GM19467 (cell line): ENCODE data around the gene STUM.
"Not testable (repeated sequence)": the region's sequence is repeated elsewhere in the genome, so short reads cannot be mapped to it uniquely, and the experiment has no call there.

Experiments used
- ATAC-seq: cut with Tn5 transposase; IDR thresholded peaks from one replicate; pipeline ENCODE4 v1.9.1; 2021; ENCODE audit warnings: mild to moderate bottlenecking, moderate library complexity; ENCODE audit not compliant: unreplicated experiment

The STUM gene

DNA sequence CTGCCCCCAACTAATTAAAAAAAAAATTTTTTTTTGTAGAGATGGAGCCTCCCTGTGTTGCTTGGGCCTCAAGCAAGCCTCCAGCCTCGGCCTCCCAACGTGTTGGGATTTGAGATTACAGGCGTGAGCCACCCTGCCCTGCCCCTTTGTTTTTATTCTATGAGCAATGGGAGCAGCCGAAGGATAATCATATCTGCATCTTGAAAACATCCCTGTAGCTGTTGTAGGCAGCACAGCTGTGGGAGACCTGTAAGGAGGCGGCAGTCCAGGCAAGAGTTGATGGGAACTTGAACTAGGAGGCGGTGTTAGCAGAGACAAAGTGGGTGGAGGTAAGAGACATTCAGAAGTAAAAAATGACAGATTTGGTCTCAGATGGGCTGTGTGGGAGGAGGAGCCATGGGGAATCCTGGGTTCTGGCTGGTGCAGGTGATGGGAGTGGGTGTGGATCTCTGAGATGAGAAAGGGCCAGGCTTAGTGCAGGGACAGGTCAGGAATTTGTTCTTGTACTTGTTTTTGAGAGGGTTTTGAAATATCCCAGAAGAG lies 31.3 kb downstream of the STUM start:
- ATAC-seq, result no peak

DNA sequence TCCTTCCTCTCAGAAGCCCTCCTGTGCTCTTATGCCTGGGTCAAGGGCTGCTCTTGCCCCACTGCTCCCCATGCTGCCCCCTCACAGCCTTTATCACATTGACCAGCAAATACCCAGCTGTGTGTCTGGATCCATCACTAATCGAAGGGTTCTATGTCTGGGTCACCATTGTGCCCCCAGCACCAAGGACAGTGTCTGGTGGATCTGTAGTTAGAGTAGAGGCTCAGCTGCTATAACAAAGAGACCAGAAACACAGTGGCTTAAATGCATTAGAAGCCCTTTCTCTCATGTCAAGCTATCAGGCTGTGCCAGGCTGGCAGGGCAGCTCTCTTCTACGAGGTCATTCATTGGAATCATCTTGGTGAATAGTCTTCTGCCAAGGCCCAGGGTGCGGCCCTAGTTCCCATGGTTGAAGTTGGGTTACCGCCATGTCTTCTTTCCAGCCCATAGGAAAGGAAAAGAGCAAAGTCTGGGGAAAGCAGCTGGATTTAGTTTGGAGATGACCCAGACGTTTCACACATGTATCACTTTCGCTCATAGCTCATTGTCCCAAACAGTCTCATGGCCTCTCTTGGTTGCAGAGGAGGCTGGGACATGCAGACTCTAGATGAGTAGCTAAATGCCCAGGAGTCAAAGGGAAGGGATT lies 32.2 kb downstream of the STUM start:
- no peak for ATAC-seq

DNA sequence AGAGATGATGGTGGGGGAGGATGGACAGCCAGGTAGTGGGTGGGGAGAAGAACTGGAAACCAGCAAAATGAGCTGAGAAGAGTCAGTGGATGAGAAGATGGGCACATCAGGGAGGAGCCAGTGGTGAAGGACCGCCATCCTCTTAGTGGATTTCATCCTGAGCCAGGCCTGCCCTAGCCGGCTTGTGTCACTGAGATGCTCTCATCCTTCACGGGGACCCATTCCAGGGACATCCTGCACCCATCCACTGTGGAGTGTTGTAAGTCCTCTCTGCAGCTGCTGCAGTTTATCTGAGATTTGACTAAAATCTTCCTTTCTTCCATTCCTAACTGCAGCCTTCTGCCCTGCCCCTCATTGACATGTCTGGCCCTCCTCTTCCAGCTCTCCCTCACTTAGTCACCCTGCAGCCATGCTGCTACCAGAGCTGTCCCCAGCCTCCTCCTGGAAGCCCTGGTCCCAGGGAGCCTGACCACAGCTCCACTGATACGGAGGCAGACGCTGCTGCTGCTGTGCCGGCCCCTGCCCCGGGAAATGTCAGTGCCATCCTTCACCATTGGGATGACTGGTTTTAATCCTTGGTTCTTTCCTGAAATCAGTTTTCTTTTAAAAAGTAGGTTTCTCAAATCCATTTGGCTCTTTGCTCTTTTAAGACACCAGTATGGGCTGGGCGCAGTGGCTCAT lies 33.2 kb downstream of the STUM start:
- no peak for ATAC-seq

DNA sequence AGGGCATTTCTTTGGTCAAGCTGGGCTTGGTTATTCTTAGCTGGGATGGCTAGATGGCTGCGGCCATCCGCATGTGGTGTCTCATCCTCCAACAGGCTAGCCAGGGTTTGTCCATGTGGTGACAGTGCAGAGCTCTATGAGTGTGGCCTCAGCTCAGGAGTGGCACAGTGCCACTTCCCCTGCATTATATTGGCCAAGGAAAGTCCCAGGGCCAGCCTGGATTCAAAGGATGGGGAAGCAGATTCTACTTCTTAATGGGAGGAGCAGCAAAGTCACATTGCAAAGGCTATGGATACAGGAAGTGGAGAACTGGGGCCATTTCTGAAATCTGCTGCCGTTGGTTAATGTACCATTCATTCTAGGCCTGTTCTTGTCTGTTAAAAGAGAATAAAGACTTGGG lies 34.4 kb downstream of the STUM start:
- no peak for ATAC-seq

DNA sequence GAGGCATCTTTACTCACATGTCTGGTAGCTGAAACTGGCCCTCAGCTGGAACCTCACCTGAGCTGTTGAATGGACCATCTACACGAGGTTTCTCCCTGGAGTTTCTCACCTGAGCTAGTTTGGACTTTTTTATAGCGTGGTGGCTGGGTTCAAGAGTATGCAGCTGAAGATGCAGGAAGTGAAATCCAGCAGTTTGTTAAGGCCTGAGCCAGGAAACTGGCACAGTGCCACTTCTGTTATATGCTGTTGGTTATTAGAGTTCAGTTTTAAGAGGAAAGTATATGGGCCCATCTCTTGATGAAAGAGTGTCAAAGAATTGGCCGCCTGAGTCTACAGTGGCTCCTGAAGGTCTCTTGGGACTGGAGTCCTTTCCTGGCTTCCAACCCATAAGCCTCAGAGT lies 35.6 kb downstream of the STUM start:
- no peak for ATAC-seq

DNA sequence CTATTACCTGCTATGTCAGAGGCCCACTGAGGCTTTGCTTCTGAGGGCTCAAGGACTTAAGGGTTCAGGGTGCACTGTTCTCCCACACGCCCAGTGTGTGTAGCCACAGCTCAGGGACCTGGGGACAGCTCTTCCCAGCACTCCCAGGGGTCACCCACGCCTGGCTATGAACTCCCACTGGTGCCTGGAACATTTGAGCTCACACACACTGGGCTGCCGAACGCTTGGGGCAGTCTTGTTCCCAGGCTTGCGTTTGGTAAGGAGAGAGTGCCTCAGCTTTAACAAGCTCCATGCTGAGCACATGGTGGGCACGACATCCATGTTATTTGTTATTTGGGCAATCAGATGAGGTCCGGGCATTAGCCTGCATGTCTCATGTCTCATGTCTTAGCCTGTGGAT lies 37.6 kb downstream of the STUM start:
- no peak for ATAC-seq

DNA sequence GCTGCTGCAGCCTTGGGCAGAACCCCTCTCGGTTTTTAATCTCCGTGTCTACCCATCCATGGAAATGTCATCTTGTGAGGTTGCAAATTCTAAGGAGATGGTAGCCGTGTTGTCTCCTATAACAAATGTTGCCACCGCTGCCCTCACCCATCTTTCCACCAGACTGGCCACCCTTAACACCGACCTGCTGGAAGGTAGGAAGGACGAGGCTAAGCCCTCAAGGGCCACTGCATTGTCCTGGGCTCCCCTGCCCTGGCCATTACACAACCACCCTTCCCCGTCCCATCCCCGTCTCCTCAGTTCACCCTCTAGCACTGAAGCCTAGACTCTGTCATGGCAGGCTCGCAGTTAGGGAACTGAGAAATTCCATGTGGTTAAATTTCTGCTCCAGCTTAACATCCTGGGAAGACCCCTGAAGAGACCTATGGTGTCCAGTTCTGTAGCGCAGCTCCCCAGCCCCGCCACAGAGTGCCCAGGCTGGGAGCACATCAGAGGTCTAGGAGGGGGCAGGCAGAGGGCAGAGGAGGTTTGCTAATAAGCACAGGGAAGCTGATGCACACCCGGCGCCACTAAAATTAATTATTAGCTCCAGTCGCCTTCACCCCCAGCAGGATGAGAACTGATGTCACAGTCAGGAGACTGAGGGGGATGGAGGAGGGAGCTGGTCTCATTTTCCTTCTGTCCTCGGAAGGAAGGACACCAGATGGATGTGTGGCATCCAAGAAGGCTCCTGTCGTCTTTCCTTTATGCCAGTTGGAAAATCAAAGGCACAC lies 38.3 kb downstream of the STUM start:
- ATAC-seq, result no peak

DNA sequence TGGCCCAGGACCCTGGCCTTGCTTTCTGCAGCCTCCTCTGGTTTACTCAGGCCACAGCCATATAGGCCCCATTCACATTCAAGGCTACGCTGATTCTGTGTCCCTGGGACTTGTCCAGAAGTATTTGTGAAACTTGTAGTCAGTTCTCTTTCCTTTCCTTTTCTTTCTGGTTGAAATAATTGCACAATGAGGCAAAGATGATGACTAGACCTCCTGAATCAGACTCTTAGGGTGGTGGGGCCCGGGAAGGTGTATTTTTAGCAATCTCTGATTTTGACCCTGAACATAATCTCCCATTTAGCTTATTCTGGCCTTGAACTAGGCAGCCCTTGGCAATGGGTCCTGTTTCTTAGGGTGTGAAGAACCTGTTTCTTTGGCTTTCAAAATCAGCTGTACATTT lies 39.9 kb downstream of the STUM start:
- no peak for ATAC-seq

DNA sequence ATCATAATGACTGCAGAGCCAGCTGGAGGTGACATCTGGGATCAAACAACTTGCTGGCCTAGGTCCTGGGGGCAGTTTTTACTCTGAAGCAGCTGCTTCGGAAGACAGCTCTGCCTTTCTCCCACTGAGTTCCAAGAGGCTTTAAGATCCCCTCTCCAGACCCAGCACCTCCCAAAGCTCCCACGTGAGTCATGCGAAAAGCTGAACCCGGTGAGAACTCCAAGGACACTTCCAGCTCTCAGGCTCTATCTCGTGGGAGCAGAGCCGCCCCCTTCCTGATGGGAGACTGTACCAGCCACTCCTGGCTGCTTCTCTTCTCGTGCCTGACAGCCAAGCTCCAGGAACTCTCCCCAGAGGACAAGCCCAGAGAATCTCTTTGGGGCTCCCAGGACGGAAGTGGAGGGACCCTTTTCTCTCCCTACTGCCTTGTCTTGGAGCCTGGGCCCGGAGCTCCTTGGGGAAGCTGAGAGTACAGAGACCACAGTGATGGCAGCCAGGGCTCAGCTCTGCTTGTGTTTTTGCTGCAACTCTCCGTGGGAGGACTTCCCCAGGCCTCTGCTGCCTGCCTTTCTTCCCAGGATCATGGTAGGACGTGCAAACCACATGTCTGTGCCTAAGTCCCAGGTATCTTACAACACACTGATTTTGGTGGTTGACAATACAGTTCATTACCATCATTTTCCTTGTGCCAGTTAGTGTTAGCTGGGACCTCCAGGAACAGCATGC lies 40.6 kb downstream of the STUM start:
- no peak for ATAC-seq

DNA sequence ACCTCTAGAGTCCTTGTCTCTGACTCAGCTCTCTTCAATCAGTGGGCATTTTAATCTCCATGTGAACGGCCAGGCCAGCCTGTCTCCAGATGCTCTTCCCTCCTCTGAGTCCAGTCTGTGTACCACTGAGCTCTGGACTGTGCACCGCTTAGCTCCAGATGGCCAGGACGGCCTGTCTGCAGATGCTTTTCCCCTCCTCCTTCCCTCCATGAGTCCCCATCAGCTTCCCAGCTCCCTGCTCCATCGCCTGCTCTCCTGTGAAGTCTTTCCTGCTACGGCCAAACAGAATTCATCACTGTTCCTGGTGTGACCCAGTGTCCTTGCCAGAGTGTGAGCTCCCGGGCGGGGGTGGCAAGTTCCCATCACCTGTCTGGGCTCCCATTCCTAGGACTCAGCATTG lies 42.0 kb downstream of the STUM start:
- ATAC-seq, result no peak

DNA sequence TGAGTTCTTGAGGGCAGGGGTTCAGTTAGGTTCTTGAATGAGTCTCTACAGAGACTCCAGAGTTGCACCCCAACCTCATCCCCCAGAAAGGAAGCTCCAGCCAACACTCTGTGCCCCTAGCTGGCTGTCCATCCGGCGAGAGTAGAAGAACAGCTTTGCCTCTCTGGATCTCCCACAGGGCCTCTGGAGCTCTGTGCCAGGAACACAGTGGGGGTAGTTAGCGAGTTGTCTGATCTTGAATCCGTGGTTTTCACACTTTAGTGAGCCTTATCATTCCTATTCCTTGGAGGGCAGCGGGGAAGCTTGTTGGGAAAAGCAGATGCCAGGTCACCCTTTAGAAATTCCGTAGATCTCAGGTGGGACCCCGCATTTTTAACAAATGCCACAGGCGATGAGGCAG lies 45.0 kb downstream of the STUM start:
- ATAC-seq, result no peak

DNA sequence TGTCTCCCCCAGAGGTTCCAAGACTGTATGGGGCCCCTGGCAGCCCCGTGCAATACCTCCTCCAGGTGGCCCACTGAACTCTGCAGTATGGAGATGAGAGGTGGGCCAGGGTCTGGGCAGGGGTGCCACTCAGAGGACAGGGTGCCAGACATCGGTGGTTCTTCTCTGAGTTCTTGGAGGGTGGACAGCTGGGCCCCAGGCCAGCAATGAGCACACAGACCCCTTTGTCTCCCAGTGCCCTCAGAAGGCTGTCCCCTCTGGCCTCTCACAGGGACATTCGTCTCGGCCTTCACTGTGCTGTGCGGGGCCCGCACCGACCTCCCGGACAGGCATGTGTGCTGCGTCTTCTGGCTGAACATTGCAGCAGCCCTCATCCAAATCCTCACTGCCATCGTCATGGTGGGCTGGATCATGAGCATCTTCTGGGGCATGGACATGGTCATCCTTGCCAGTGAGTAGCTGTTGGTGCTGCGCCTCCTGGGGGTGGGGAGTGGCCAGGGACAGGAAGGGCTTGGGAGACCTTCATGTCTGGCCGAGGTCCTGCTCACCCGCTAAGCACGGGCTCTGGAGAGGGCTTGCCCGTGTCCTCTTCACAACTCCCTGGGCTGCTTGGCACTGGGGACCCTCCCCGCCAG lies 48.1 kb downstream of the STUM start:
- no peak for ATAC-seq

DNA sequence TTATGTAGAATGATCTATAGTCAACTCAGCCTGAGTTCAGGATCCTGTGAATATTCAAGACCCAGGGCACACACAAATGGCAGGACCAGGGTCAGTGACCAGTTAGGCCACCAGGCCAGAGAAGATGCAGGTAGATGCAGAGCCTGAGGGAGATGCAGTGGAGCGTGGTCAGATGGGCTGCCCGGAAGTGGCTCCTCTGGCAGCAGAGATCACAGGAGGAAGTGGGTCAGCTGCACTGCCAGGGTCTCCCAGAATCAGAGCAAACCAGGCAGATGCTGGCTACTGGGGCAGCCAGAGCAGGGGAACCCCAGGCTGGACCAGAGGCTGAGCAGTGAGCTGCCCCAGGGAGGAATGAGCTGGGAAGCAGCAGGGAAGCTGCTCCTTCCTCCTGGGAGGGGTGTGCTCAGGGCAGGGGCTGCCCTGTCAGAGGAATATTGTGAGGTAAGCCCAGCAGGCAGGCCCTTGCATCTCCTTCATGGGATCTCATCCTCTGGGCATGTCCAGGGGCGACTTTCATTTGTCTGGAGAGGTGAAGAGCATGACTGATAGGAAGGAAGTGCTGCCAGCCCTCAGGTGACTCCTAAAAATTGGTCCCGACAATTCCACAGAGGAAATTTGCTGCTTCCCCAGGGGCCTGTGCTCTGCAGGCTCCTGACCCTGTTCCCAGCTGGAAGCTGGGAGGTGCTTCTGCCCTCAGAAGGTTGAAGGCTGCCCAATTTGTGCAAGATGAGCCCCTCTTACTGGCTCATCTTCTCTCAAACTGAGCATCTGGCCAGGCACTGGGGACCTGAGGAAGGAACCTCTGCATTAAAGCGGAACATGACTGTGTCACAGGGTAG lies 49.3 kb downstream of the STUM start:
- no peak for ATAC-seq

DNA sequence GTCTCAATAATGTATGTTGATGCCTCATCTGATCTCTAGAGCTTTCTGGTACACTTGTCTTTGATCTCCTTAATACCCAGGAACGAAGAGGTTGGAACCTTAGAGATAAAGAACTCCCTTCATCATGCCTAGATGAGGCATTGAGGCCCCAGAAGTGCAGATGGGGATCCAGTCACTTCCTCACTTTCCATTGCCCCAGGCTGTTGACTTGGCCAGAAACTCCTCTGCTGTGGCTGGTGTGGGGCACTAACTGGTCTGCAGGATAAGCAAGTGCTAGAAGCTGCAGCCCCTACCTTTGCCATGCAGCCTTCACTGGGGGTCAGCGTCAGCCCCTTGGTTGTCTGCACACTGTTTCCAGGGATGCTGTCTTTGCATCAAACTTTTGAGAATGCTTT lies 49.9 kb downstream of the STUM start:
- ATAC-seq, result no peak

DNA sequence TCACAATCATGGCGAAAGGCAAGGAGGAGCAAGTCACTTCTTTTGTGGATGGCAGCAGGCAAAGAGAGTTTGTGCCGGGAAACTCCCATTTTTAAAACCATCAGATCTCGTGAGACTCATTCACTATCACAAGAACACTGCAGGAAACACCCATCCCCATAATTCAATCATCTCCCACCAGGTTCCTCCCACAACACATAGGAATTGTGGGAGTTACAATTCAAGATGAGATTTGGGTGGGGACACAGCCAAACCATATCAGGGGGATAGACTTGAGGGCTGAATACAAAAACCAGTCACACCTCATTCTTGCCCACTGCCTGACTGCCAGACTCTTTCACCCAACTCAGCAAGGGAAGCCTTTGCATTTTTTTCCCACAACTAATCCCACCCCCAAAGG lies 50.4 kb downstream of the STUM start:
- not testable (repeated sequence) for ATAC-seq

DNA sequence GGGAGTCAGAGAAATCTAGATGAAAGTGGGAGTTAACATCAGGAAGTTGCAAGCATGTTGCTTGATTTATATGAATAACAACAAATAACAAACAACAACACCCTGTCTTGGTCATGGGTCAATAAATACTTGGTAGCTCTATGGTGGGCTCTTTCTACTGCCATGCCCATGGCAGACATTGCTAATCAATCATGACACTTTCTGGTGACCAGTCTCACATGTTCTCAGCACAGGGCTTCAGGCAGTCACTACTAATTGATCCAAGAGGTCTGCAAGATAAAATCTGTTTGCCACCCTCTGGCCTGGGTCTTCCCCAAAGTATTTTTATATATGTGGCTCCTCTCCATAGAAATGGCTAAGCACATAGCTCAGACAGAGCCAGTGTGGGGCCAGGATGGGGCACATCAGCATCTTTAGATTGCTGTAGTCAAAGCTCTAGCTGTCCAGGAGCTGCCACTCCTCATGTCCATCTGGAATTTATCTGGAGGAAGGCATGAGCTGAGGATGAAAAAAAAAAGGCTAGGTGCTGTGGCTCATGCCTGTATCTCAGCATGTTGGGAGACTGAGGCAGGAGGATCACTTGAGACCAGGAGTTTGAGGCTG lies 51.2 kb downstream of the STUM start:
- ATAC-seq, result no peak

DNA sequence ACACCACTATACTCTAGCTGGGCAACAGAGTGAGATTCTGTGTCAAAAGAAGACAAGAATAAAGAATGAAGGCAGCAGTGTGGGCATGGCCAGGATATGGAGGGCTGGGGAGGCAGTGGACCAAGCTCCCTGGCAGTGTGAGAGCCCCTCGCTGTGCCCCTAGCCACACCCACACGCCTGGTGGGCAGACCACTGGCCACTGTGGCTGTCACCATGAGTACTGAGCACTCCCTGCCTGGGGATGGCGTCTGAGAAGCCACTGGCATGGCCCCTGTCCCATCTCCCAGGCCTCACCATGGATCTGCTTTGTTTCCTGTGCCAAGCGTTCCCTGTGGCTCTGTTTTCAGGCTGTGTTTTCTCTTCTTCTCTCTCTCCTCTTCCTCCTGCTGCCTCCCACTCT lies 51.7 kb downstream of the STUM start:
- no peak for ATAC-seq

DNA sequence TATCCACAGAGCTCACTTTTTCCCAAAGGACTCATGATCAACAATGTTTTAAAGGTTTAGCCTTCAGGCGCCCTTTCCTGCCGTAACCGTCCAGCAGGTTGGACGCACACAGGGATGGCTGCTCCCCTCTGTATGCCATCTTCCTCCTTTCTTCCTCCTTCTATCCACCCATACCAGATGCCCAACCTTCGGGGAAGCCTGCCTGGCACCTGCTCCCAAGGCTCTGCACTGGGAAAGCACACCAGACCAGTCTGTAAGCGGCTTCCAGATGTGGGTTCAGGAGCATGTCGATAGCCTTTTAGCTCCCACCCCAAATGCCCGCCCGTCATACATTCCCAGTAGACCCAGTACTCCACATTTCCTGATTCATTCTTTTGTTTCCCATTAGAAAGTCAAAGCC lies 52.9 kb downstream of the STUM start:
- ATAC-seq, result no peak

DNA sequence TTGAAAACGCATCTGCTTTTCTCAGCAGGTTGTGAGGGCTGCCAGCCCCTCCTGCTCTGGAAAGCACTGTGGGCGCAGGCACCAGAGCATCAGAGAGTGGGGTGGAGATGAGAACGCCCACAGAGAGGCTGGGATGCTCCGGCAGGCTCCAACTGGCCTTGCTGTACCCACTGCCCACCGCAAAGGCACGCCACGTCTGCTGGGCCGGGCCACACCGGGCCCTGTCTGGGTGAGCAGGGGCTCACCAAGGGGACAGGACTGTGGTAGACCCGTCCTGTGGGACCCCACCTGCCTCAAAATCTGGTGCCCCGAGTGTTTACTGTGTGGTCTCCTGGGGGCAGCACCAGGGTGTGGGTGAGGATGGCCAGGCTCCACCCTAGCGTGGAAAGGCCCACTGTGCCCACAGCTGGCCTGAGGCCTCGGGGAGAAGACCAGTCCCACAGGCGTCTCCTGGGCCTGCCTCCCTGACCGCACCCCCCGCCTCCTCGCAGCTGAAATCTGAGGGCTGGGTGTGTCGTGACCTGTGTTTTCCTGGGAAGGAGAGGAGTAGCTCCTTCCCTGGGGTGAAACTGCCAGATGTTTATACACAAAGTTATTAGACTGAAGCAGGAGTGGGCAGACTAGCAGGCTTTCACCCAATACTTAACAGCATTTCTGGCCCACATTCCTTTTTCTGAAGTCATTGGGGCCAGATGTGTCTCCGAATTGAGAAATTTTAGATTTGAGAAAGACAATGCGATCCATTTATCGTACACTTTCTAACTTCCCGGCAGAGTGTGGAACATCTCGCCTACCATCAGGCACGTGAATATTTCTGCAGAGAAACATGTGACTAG lies 53.8 kb downstream of the STUM start:
- ATAC-seq, result no peak
